OCI-LY7 (cell line): Measurements from ENCODE around the gene PLEK2. TPM values are rescaled to one million over a fixed set of nuclear protein-coding genes. Genes with fewer than 3 reads are reported as not detected.
A peak's percentile ranks its signal among the peaks of the same experiment; 100 is the strongest.

Source experiments
- BruUV-seq: library from RNA; stranded (reverse); fragments of 400-500 nt; replicated peaks from 2 replicates; lab custom pipeline; 2021; lab: Mats Ljungman, UMichigan
- CTCF ChIA-PET: fragments of 300-600 bp; sonication (Branson Sonifier 250); formaldehyde crosslinking; loops from one replicate; lab custom pipeline; 2022; ENCODE audit warnings: antibody characterized with exemption; ENCODE audit not compliant: unreplicated experiment; lab: Charles Lee
- POLR2A ChIA-PET: fragments of 300-600 bp; sonication (Branson Sonifier 250); formaldehyde crosslinking; loops from one replicate; lab custom pipeline; 2022; ENCODE audit warnings: antibody characterized with exemption; lab: Charles Lee
- DNase-seq: peaks from one replicate; pipeline ENCODE4 v3.0.0-alpha.2; 2015; ENCODE audit warnings: low spot score
- H2AFZ ChIP-seq: fragments of 200-600 bp; sonication (generic), shearing (Covaris generic); 2 replicates; pipeline ENCODE4 v1.6.1; 2014; ENCODE audit warnings: mild to moderate bottlenecking, antibody characterized with exemption, low read length, moderate library complexity
- H3K27ac ChIP-seq: fragments of 200-600 bp; sonication (generic); 2 replicates; pipeline ENCODE4 v1.5.1; 2014; ENCODE audit warnings: mixed run types, low read depth, mild to moderate bottlenecking, moderate library complexity, low read length, inconsistent platforms; ENCODE audit not compliant: poor library complexity, severe bottlenecking
- H3K36me3 ChIP-seq: fragments of 200-600 bp; sonication (generic); 2 replicates; pipeline ENCODE4 v1.6.1; 2014; ENCODE audit warnings: mild to moderate bottlenecking, antibody characterized with exemption, low read length, moderate library complexity, mixed read lengths; ENCODE audit not compliant: insufficient read depth
- H3K4me1 ChIP-seq: fragments of 200-600 bp; sonication (generic); 2 replicates; pipeline ENCODE4 v1.5.1; 2014; ENCODE audit warnings: mild to moderate bottlenecking, low read length; ENCODE audit not compliant: insufficient read depth, poor library complexity, severe bottlenecking
- H3K4me2 ChIP-seq: fragments of 200-600 bp; sonication (generic); 2 replicates; pipeline ENCODE4 v1.6.1; 2014; ENCODE audit warnings: mild to moderate bottlenecking, low read length
- H3K4me3 ChIP-seq: fragments of 200-600 bp; sonication (generic); 2 replicates; pipeline ENCODE4 v1.5.1; 2014; ENCODE audit warnings: mild to moderate bottlenecking, low read depth, low read length; ENCODE audit not compliant: poor library complexity, severe bottlenecking
- H3K79me2 ChIP-seq: fragments of 200-600 bp; sonication (generic); 2 replicates; pipeline ENCODE4 v1.6.1; 2016; ENCODE audit warnings: low read depth, mild to moderate bottlenecking, low read length, moderate library complexity, mixed read lengths; ENCODE audit not compliant: insufficient read depth
- H3K9me2 ChIP-seq: fragments of 200-600 bp; sonication (generic); 2 replicates; pipeline ENCODE4 v1.6.1; 2016; ENCODE audit warnings: mild to moderate bottlenecking, low read length, mixed read lengths; ENCODE audit not compliant: insufficient read depth
- H3K9me3 ChIP-seq: fragments of 200-600 bp; sonication (generic); 2 replicates; pipeline ENCODE4 v1.6.1; 2014; ENCODE audit warnings: mild to moderate bottlenecking, mixed run types, low read length, mixed read lengths
- H4K20me1 ChIP-seq: fragments of 200-600 bp; sonication (generic); 2 replicates; pipeline ENCODE4 v1.6.1; 2014; ENCODE audit warnings: mild to moderate bottlenecking, antibody characterized with exemption, low read length, moderate library complexity, mixed read lengths; ENCODE audit not compliant: insufficient read depth
- EZH2phosphoT487 ChIP-seq: fragments of 200-600 bp; sonication (generic); IDR thresholded peaks from 2 replicates; pipeline ENCODE4 v1.6.1; 2018; ENCODE audit warnings: low read depth, borderline replicate concordance, mild to moderate bottlenecking, mixed run types, antibody characterized with exemption, low read length, moderate library complexity, mixed read lengths
- intact Hi-C: fragments of 100-400 bp; cut with micrococcal nuclease; formaldehyde crosslinking; loops from one replicate; pipeline ENCODE4 v1.10.0; 2022; ENCODE audit not compliant: unreplicated experiment
- total RNA-seq, 2 experiments: library from RNA; depleted of rRNA in 1 of 2; stranded (reverse); fragments of >200 nt in 1 of 2; shearing (Covaris generic) in 1 of 2; gene quantifications; 2 replicates each; pipeline ENCODE4 v1.2.3, GENCODE V29; 2014 to 2022
- TF ChIP-seq, protein P1 (sequence below): fragments of 200-600 bp; sonication (generic); conservative IDR thresholded peaks from 2 replicates; pipeline ENCODE4 v1.5.1; 2014; ENCODE audit warnings: mild to moderate bottlenecking, antibody characterized with exemption, low read length, moderate library complexity, mixed read lengths

PLEK2 gene
- total RNA-seq, 2 experiments from 2014 or later, result not detected

DNA sequence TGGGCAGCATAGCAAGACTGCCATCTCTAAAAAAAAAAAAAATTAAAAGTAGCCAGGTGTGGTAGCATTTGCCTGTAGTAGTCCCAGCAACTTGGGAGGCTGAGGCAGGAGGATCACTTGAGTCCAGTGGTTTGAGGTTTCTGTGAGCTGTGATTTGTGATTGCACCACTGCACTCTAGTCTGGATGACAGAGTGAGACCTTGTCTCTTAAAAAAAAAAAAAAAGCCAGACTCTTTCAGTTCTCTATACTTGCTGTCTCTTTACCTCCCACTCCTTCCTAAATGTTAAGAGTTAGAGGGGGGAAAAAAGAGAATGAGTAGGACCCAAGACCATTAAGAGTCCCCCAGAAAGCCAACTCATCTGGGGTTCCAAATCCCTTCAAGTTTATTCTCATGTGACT is 34.0 kb downstream of the PLEK2 start:
- TF ChIP-seq, protein P1, sequence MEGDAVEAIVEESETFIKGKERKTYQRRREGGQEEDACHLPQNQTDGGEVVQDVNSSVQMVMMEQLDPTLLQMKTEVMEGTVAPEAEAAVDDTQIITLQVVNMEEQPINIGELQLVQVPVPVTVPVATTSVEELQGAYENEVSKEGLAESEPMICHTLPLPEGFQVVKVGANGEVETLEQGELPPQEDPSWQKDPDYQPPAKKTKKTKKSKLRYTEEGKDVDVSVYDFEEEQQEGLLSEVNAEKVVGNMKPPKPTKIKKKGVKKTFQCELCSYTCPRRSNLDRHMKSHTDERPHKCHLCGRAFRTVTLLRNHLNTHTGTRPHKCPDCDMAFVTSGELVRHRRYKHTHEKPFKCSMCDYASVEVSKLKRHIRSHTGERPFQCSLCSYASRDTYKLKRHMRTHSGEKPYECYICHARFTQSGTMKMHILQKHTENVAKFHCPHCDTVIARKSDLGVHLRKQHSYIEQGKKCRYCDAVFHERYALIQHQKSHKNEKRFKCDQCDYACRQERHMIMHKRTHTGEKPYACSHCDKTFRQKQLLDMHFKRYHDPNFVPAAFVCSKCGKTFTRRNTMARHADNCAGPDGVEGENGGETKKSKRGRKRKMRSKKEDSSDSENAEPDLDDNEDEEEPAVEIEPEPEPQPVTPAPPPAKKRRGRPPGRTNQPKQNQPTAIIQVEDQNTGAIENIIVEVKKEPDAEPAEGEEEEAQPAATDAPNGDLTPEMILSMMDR, result no peak
- TF ChIP-seq EZH2phosphoT487, result no peak
- H2AFZ ChIP-seq, result no peak overlapping the region
- no peaks in the 10 kb centered on the region for H3K9me3 ChIP-seq
- ChIA-PET POLR2A (interaction anchor here (0.7 kb wide), 1 partner anchor 26 kb away, joined by 5 read pairs; no protein-coding TSS in a partner anchor), CTCF (no interaction called here)
- no peaks in the 10 kb centered on the region for H3K4me1 ChIP-seq
- intact Hi-C loops, result no loop called here
- no peaks in the 10 kb centered on the region; the same call in 1 of the 2 replicates for H4K20me1 ChIP-seq
- BruUV-seq, result no TSS peak
- H3K79me2 ChIP-seq, result peaks cover 26% of the 10 kb centered on the region; the same call in 1 of the 2 replicates
- peaks cover 98% of the 10 kb centered on the region for H3K36me3 ChIP-seq
- no peak for DNase-seq
- no peak overlapping the region for H3K4me3 ChIP-seq
- H3K4me2 ChIP-seq, result no peak overlapping the region
- H3K9me2 ChIP-seq, result no peaks in the 10 kb centered on the region
- no peak overlapping the region for H3K27ac ChIP-seq

- Histone ChIP-seq H4K20me1 (no peaks in the 10 kb centered on the region; the same call in 1 of the 2 replicates), H3K4me1 (no peaks in the 10 kb centered on the region), H3K36me3 (peaks cover 97% of the 10 kb centered on the region), H3K27ac (no peak overlapping the region), H3K79me2 (peaks cover 64% of the 10 kb centered on the region), H3K4me2 (no peak overlapping the region), H3K9me2 (no peaks in the 10 kb centered on the region), H2AFZ (no peak overlapping the region), H3K4me3 (no peak overlapping the region), H3K9me3 (no peaks in the 10 kb centered on the region)
- DNase-seq, result no peak
- ChIA-PET POLR2A (no interaction called here), CTCF (no interaction called here)
- TF ChIP-seq, protein P1, result 0 out of 2 replicates have a peak, but pooled peaks have one; percentile 13
- TF ChIP-seq EZH2phosphoT487, result no peak
- intact Hi-C loops, result no loop called here
- no TSS peak for BruUV-seq
Measured at GRCh38 chr14:67373347-67373746, 38.6 kb downstream of the PLEK2 start.

DNA sequence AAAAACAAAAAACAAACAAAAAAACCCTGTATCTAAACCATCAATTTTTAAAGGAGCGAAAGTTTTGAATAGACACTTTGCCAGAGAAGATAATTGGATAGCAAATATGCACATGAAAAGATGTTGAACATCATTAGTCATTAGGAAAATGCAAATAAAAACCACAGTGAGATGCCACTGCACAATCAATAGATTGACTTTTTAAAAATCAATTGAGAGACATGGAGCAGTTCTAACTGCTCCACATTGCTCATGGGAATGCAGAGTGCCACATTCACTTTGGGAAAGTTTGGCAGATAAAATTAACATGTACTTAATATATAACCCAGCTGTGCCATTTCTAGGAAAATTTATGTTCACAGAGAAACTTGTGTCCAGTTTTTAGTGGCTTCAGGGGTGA is 39.1 kb downstream of the PLEK2 start:
- H3K9me2 ChIP-seq, result no peaks in the 10 kb centered on the region
- peaks cover 97% of the 10 kb centered on the region for H3K36me3 ChIP-seq
- peaks cover 69% of the 10 kb centered on the region for H3K79me2 ChIP-seq
- H4K20me1 ChIP-seq, result no peaks in the 10 kb centered on the region; the same call in 1 of the 2 replicates
- no peaks in the 10 kb centered on the region for H3K9me3 ChIP-seq
- TF ChIP-seq, protein P1, result no peak
- TF ChIP-seq EZH2phosphoT487, result no peak
- BruUV-seq, result no TSS peak
- no peaks in the 10 kb centered on the region for H3K4me1 ChIP-seq
- no peak for DNase-seq
- POLR2A ChIA-PET, result no interaction called here
- no peak overlapping the region for H3K4me2 ChIP-seq
- CTCF ChIA-PET, result no interaction called here
- no peak overlapping the region for H2AFZ ChIP-seq
- no peak overlapping the region for H3K4me3 ChIP-seq
- H3K27ac ChIP-seq, result no peak overlapping the region
- intact Hi-C loops, result no loop called here
